ENCODE measurements around the gene JAG1. TPM values are rescaled to one million over a fixed set of nuclear protein-coding genes. Genes with fewer than 3 reads are reported as not detected.

JAG1 gene
- total and polyA plus RNA-seq, 2 of the 4 experiments (the other 2 are of a cell fraction): 10.2 to 22.6 TPM

DNA sequence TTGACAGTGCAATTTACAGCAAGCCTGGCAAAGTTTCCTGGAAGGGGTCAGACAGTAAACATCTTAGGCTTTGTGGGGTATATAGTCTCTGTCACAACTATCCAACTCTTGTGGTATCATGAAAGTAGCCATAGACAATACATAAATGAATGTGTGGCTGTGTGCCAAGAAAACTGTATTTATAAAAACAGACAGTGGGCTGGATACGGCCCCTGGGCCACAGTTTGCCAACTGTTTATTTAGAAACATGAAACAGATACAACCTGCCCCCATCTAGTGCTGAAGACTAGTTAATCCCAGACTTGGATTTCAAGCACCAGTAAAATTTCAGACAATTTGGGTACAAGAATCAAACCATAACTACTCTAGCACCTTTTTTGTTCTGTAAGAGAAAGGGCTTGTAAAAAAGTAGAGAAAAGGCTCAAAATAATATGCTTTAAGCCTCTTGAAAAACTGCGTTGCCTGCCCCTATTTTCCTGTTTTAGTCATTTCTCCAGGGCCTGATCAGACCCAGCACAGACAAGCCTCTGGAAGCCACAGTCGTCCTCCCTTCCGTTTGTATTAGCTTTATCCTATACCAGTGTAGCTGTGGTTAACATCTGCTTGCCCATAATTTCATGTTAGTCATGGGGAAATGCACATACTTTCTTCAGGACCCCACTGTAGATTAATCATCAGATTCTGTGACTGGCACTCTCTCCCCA lies 30.8 kb downstream of the JAG1 start:
- no CpG with 5 or more reads among the region's 4 CpGs for WGBS, 2 experiments (ENCODE audit: extremely low coverage in 2 of 2, insufficient read length in 1 of 2)
- Histone ChIP-seq H3K14ac (replicated peaks; ENCODE audit: low read depth, low read length) (no peak overlapping the region), H3K9me3 (ENCODE audit: control insufficient read depth, insufficient read depth, low read length) (no peaks in the 10 kb centered on the region), H3K36me3 (ENCODE audit: control insufficient read depth, insufficient read depth, low read length) (peaks cover 87% of the 10 kb centered on the region), H4K91ac (ENCODE audit: insufficient read depth, low read depth, low read length) (no peak overlapping the region), H3K56ac (ENCODE audit: extremely low read depth, insufficient read depth, low read length) (no peak overlapping the region), H3K18ac (ENCODE audit: low read depth, low read length) (no peak overlapping the region), H2AFZ (replicated peaks; ENCODE audit: low read length, poor library complexity) (no peak overlapping the region), H2AK5ac (ENCODE audit: low read depth, low read length) (no peak overlapping the region), H2BK5ac (ENCODE audit: low read depth, low read length, poor library complexity, severe bottlenecking) (no peak overlapping the region), H2BK120ac (ENCODE audit: low read depth, low read length) (no peak overlapping the region), H3K27me3 (ENCODE audit: control insufficient read depth, insufficient read depth, low read length) (no peaks in the 10 kb centered on the region), H2AK9ac (replicated peaks; ENCODE audit: low read depth, low read length, poor library complexity) (no peak overlapping the region), H2BK20ac (ENCODE audit: low read depth, low read length) (no peak overlapping the region), H3K4me3 (ENCODE audit: insufficient read depth, low read depth, low read length) (no peak overlapping the region), H4K5ac (ENCODE audit: low read depth, low read length) (no peak overlapping the region), H3K9ac (ENCODE audit: low read depth, low read length) (no peak overlapping the region), H3K27ac (ENCODE audit: insufficient read depth, low read length) (no peak overlapping the region), H3K9me1 (ENCODE audit: insufficient read depth, low read length) (peaks cover 16% of the 10 kb centered on the region; the same call in 1 of the 2 replicates), H4K8ac (ENCODE audit: low read depth in 2 of 2, low read length in 2 of 2) (no peak overlapping the region), H3K4me2 (ENCODE audit: low read depth, low read length) (no peak overlapping the region), H4K20me1 (ENCODE audit: insufficient read depth, low read length) (no peaks in the 10 kb centered on the region), H3K4me1 (ENCODE audit: control insufficient read depth, insufficient read depth, low read length) (peaks cover 6% of the 10 kb centered on the region), H3K23ac (ENCODE audit: low read depth, low read length) (no peak overlapping the region; the same call in 1 of the 2 replicates), H3K4ac (ENCODE audit: low read depth, low read length) (no peak overlapping the region), H3K79me1 (ENCODE audit: low read depth in 1 of 2, low read length in 2 of 2) (peaks cover 3 to 25% of the 10 kb centered on the region in 2 experiments; a peak in 2 of 4 replicates), H2BK15ac (ENCODE audit: low read depth, low read length) (no peak overlapping the region)
- BruUV-seq (replicated peaks): no TSS peak
- ChIA-PET POLR2A (ENCODE audit: unreplicated experiment) (no interaction called here), CTCF (no interaction called here)
- intact Hi-C loops (cut with micrococcal nuclease): no loop called here
- no peak for DNase-seq
- dilution Hi-C loops (cut with HindIII; ENCODE audit: low sequenced_read_pairs, unreplicated experiment): no loop called here
- no peak for TF ChIP-seq BHLHE40 (IDR thresholded peaks at IDR 0.05; ENCODE audit: low read depth, low read length)
- no peak for TF ChIP-seq MXI1 (IDR thresholded peaks at IDR 0.05; ENCODE audit: borderline replicate concordance, low read depth, low read length)
- no peak for TF ChIP-seq SMC3 (IDR thresholded peaks at IDR 0.05; ENCODE audit: low read depth, low read length)
- no peak for TF ChIP-seq RAD21 (IDR thresholded peaks at IDR 0.05; ENCODE audit: low read length)
- TF ChIP-seq, protein P1, sequence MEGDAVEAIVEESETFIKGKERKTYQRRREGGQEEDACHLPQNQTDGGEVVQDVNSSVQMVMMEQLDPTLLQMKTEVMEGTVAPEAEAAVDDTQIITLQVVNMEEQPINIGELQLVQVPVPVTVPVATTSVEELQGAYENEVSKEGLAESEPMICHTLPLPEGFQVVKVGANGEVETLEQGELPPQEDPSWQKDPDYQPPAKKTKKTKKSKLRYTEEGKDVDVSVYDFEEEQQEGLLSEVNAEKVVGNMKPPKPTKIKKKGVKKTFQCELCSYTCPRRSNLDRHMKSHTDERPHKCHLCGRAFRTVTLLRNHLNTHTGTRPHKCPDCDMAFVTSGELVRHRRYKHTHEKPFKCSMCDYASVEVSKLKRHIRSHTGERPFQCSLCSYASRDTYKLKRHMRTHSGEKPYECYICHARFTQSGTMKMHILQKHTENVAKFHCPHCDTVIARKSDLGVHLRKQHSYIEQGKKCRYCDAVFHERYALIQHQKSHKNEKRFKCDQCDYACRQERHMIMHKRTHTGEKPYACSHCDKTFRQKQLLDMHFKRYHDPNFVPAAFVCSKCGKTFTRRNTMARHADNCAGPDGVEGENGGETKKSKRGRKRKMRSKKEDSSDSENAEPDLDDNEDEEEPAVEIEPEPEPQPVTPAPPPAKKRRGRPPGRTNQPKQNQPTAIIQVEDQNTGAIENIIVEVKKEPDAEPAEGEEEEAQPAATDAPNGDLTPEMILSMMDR (conservative IDR thresholded peaks at IDR 0.05; ENCODE audit: low read depth, low read length): no peak
- no peak for TF ChIP-seq CEBPB (IDR thresholded peaks at IDR 0.05; ENCODE audit: low read depth, low read length)
- TF ChIP-seq, protein P2, sequence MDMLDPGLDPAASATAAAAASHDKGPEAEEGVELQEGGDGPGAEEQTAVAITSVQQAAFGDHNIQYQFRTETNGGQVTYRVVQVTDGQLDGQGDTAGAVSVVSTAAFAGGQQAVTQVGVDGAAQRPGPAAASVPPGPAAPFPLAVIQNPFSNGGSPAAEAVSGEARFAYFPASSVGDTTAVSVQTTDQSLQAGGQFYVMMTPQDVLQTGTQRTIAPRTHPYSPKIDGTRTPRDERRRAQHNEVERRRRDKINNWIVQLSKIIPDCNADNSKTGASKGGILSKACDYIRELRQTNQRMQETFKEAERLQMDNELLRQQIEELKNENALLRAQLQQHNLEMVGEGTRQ (IDR thresholded peaks at IDR 0.05; ENCODE audit: low read depth, low read length): no peak
- no peak for TF ChIP-seq MAZ (IDR thresholded peaks at IDR 0.05; ENCODE audit: borderline replicate concordance, low read depth, low read length)
- ATAC-seq (ENCODE audit: low read depth): peak; percentile 18; the same call in 1 of the 2 replicates
- in situ Hi-C loops (cut with MboI; ENCODE audit: low sequenced_read_pairs): no loop called here

Measured in IMR-90 (cell line).